ENCODE measurements around the gene SRCIN1. TPM values are rescaled to one million over a fixed set of nuclear protein-coding genes. Genes with fewer than 3 reads are reported as not detected.

Gene SRCIN1
- total RNA-seq, 1 experiment from 2014 or later: 6.9 TPM

- no peak overlapping the region for H2BK15ac ChIP-seq (ENCODE audit: low read depth, low read length)
- H4K20me1 ChIP-seq (ENCODE audit: control insufficient read depth, insufficient read depth, insufficient read length): no peaks in the 10 kb centered on the region
- no peak overlapping the region for H2BK12ac ChIP-seq (ENCODE audit: insufficient read length, low read depth, low read length)
- 0 out of 7 replicates have a peak overlapping the region, but pooled peaks of 1 of the 3 experiments have one; percentile 48 for H3K27ac Mint-ChIP-seq
- no peak overlapping the region for H3T11ph ChIP-seq (ENCODE audit: low read length)
- no CpG with 5 or more reads among the region's 20 CpGs for WGBS (ENCODE audit: extremely low coverage, insufficient read length, low lambda C conversion rate)
- no peak overlapping the region; the same call in 1 of the 2 replicates for H3K14ac ChIP-seq (ENCODE audit: insufficient read depth, low read length)
- H3K9me3 Mint-ChIP-seq: no peaks in the 10 kb centered on the region
- H2BK20ac ChIP-seq (ENCODE audit: low read depth, low read length, poor library complexity, severe bottlenecking): no peak overlapping the region
- peaks cover 9% of the 10 kb centered on the region for H3K27me3 Mint-ChIP-seq (ENCODE audit: low read depth)
- no peak overlapping the region for H2AFZ ChIP-seq (ENCODE audit: low read length)
- no peaks in the 10 kb centered on the region for H3K23me2 ChIP-seq (ENCODE audit: insufficient read length, low read depth, low read length, poor library complexity, severe bottlenecking)
- no peaks in the 10 kb centered on the region for H3K79me1 ChIP-seq (ENCODE audit: insufficient read depth, low read depth, low read length, poor library complexity, severe bottlenecking)
- H4K91ac ChIP-seq (ENCODE audit: insufficient read length, low read depth, low read length): no peak overlapping the region
- H3K4me3 Mint-ChIP-seq: no peak overlapping the region
- no peak overlapping the region for H3K56ac ChIP-seq (ENCODE audit: insufficient read length, low read depth, low read length)
- no peak overlapping the region for H3K27ac ChIP-seq (ENCODE audit: insufficient read length, low read depth, low read length)
- no peak for TF ChIP-seq CTCF (conservative IDR thresholded peaks at IDR 0.05)
- no peaks in the 10 kb centered on the region for H3K4me1 ChIP-seq (ENCODE audit: insufficient read depth, low read length)
- H3K9ac ChIP-seq (ENCODE audit: extremely low read depth, insufficient read length, low read length): no peak overlapping the region
- H2BK5ac ChIP-seq (ENCODE audit: insufficient read length, low read length): no peak overlapping the region
- H3K4me2 ChIP-seq (ENCODE audit: insufficient read depth, insufficient read length, low read length): no peak overlapping the region
- peaks cover 18 to 34% of the 10 kb centered on the region in 2 experiments for H3K4me1 Mint-ChIP-seq
- H4K5ac ChIP-seq (ENCODE audit: insufficient read length, low read depth, low read length): no peak overlapping the region
- no peak overlapping the region for H3K4ac ChIP-seq (ENCODE audit: low read depth, low read length)
- no peaks in the 10 kb centered on the region for H3K9me3 ChIP-seq (ENCODE audit: control insufficient read depth, low read depth, low read length)
- no peaks in the 10 kb centered on the region for H3K79me2 ChIP-seq (ENCODE audit: insufficient read depth, low read length)
- H2AK5ac ChIP-seq (ENCODE audit: insufficient read length, low read length): no peak overlapping the region
- H2BK120ac ChIP-seq (ENCODE audit: low read depth, low read length, poor library complexity, severe bottlenecking): no peak overlapping the region
- H3K18ac ChIP-seq (ENCODE audit: insufficient read length, low read depth, low read length): no peak overlapping the region
- no peak overlapping the region for H3K23ac ChIP-seq (ENCODE audit: insufficient read length, low read depth, low read length)
- H3K27me3 ChIP-seq (ENCODE audit: insufficient read depth, low read length): no peaks in the 10 kb centered on the region
- H4K8ac ChIP-seq (replicated peaks; ENCODE audit: insufficient read length, low read depth, low read length): no peak overlapping the region
- H3K36me3 Mint-ChIP-seq (ENCODE audit: insufficient read depth in 1 of 3, low read depth in 3 of 3): no peaks in the 10 kb centered on the region; a peak in 2 of 7 replicates
- DNase-seq: no peak
These were observed 62.2 kb downstream of the SRCIN1 start for GRCh38 chr17:38543403-38544174.

All from H9 (cell line).